Gastrocnemius medialis (tissue), 4 donors: ENCODE measurements around the gene TSNAX.

Experiments
- POLR2A ChIP-seq, 2 donors: fragments of 450-650 bp; IDR thresholded peaks; one replicate each; pipeline ENCODE4 v1.6.1; 2017; ENCODE audit warnings: antibody characterized with exemption in 2 of 2, mild to moderate bottlenecking in 2 of 2, moderate library complexity in 2 of 2
- TF ChIP-seq, protein P1 (sequence below), 5 experiments: fragments of 450-650 bp in 3 of 5; fragments of 200-600 bp in 2 of 5; sonication (generic) in 2 of 5; IDR thresholded peaks in 4 of 5; conservative IDR thresholded peaks in 1 of 5; 1 replicate in 4 of 5; 2 replicates in 1 of 5; pipeline ENCODE4 v1.5.1; 2016 to 2019; ENCODE audit warnings: antibody characterized with exemption in 5 of 5, mild to moderate bottlenecking in 3 of 5, moderate library complexity in 3 of 5

DNA sequence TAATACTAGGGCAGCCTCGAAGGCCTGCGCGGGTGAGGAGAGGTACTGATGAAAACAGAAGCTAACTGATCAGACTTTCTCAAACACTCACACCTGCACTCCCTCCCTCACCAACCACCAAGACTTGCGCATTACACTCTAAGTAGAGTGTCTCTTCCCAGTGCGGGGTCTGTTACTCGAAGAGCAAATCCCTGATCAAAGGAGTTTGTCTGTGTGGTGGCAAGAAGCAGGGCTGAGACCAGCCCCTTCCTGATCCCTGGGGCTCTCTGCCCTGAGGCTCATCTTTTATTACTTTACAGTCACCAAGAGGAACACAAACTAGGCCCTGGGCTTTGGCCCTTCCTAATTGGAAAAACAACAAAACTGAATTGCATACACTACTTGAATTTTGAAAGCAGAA lies 19.5 kb upstream of the TSNAX start:
- TF ChIP-seq POLR2A (IDR thresholded peaks at IDR 0.05), result no peak
- TF ChIP-seq, protein P1, sequence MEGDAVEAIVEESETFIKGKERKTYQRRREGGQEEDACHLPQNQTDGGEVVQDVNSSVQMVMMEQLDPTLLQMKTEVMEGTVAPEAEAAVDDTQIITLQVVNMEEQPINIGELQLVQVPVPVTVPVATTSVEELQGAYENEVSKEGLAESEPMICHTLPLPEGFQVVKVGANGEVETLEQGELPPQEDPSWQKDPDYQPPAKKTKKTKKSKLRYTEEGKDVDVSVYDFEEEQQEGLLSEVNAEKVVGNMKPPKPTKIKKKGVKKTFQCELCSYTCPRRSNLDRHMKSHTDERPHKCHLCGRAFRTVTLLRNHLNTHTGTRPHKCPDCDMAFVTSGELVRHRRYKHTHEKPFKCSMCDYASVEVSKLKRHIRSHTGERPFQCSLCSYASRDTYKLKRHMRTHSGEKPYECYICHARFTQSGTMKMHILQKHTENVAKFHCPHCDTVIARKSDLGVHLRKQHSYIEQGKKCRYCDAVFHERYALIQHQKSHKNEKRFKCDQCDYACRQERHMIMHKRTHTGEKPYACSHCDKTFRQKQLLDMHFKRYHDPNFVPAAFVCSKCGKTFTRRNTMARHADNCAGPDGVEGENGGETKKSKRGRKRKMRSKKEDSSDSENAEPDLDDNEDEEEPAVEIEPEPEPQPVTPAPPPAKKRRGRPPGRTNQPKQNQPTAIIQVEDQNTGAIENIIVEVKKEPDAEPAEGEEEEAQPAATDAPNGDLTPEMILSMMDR (IDR thresholded peaks at IDR 0.05 in 4 of 5, conservative IDR thresholded peaks at IDR 0.05 in 1 of 5), result no peak
